ENCODE results near the gene ECD. TPM values are rescaled to one million over a fixed set of nuclear protein-coding genes. Genes with fewer than 3 reads are reported as not detected.

ECD gene
- total RNA-seq, 1 experiment from 2014 or later = 51.8 TPM

GRCh38 chr10:73206385-73206784 lies 38.6 kb upstream of the ECD start:
- Mint-ChIP-seq H3K27me3 (ENCODE audit: insufficient read depth, unreplicated experiment) (no peaks in the 10 kb centered on the region), H3K4me1 (ENCODE audit: low read depth, unreplicated experiment) (peaks cover 9% of the 10 kb centered on the region), H3K4me3 (ENCODE audit: unreplicated experiment) (no peak overlapping the region), H3K9me3 (ENCODE audit: unreplicated experiment) (peaks cover 19% of the 10 kb centered on the region), H3K36me3 (ENCODE audit: insufficient read depth, unreplicated experiment) (peaks cover 6% of the 10 kb centered on the region), H3K27ac (ENCODE audit: unreplicated experiment) (no peak overlapping the region)
- ChIA-PET POLR2A (no interaction called here), CTCF (no interaction called here)
- H3K27me3 ChIP-seq (replicated peaks; ENCODE audit: control insufficient read depth, insufficient read depth, low read length) = no peaks in the 10 kb centered on the region
- peaks cover 13% of the 10 kb centered on the region for H3K9me3 ChIP-seq
- DNase-seq = no peak
- no peak for TF ChIP-seq CTCF (IDR thresholded peaks at IDR 0.05; ENCODE audit: insufficient read depth in 1 of 2, low read depth in 1 of 2, low read length in 1 of 2, severe bottlenecking in 1 of 2, unreplicated experiment in 1 of 2)
- H3K4me3 ChIP-seq (ENCODE audit: low read depth, low read length) = no peak overlapping the region
- H3K4me1 ChIP-seq = peaks cover 3% of the 10 kb centered on the region; the same call in 1 of the 2 replicates
- H3K36me3 ChIP-seq (ENCODE audit: control insufficient read depth, insufficient read depth, low read length) = no peaks in the 10 kb centered on the region; the same call in 1 of the 2 replicates
- intact Hi-C loops (cut with micrococcal nuclease; ENCODE audit: unreplicated experiment) = no loop called here
- BruUV-seq (replicated peaks) = no TSS peak

- no peaks in the 10 kb centered on the region for H3K27me3 Mint-ChIP-seq (ENCODE audit: insufficient read depth, unreplicated experiment)
- no peak for DNase-seq
- intact Hi-C loops (cut with micrococcal nuclease; ENCODE audit: unreplicated experiment) = no loop called here
- Histone ChIP-seq H3K4me1 (peaks cover 3% of the 10 kb centered on the region; the same call in 1 of the 2 replicates), H3K36me3 (ENCODE audit: control insufficient read depth, insufficient read depth, low read length) (no peaks in the 10 kb centered on the region; the same call in 1 of the 2 replicates), H3K27me3 (replicated peaks; ENCODE audit: control insufficient read depth, insufficient read depth, low read length) (no peaks in the 10 kb centered on the region), H3K4me3 (ENCODE audit: low read depth, low read length) (no peak overlapping the region), H3K9me3 (peaks cover 13% of the 10 kb centered on the region)
- ChIA-PET POLR2A (no interaction called here), CTCF (no interaction called here)
- H3K9me3 Mint-ChIP-seq (ENCODE audit: unreplicated experiment) = peaks cover 19% of the 10 kb centered on the region
- no TSS peak for BruUV-seq (replicated peaks)
- peaks cover 6% of the 10 kb centered on the region for H3K36me3 Mint-ChIP-seq (ENCODE audit: insufficient read depth, unreplicated experiment)
- no peak overlapping the region for H3K4me3 Mint-ChIP-seq (ENCODE audit: unreplicated experiment)
- H3K4me1 Mint-ChIP-seq (ENCODE audit: low read depth, unreplicated experiment) = peaks cover 9% of the 10 kb centered on the region
- TF ChIP-seq CTCF (IDR thresholded peaks at IDR 0.05; ENCODE audit: insufficient read depth in 1 of 2, low read depth in 1 of 2, low read length in 1 of 2, severe bottlenecking in 1 of 2, unreplicated experiment in 1 of 2) = no peak
- H3K27ac Mint-ChIP-seq (ENCODE audit: unreplicated experiment) = no peak overlapping the region
Measured at GRCh38 chr10:73205890-73206289, 38.1 kb upstream of the ECD start.

GRCh38 chr10:73205081-73205480 lies 37.3 kb upstream of the ECD start:
- Mint-ChIP-seq H3K4me1 (ENCODE audit: low read depth, unreplicated experiment) (peaks cover 9% of the 10 kb centered on the region), H3K4me3 (ENCODE audit: unreplicated experiment) (no peak overlapping the region), H3K27ac (ENCODE audit: unreplicated experiment) (no peak overlapping the region), H3K9me3 (ENCODE audit: unreplicated experiment) (peaks cover 19% of the 10 kb centered on the region), H3K36me3 (ENCODE audit: insufficient read depth, unreplicated experiment) (peaks cover 6% of the 10 kb centered on the region), H3K27me3 (ENCODE audit: insufficient read depth, unreplicated experiment) (no peaks in the 10 kb centered on the region)
- BruUV-seq (replicated peaks) = no TSS peak
- ChIA-PET CTCF (no interaction called here), POLR2A (no interaction called here)
- TF ChIP-seq CTCF (IDR thresholded peaks at IDR 0.05; ENCODE audit: insufficient read depth in 1 of 2, low read depth in 1 of 2, low read length in 1 of 2, severe bottlenecking in 1 of 2, unreplicated experiment in 1 of 2) = no peak
- intact Hi-C loops (cut with micrococcal nuclease; ENCODE audit: unreplicated experiment) = no loop called here
- Histone ChIP-seq H3K9me3 (peaks cover 13% of the 10 kb centered on the region), H3K4me3 (ENCODE audit: low read depth, low read length) (no peak overlapping the region), H3K36me3 (ENCODE audit: control insufficient read depth, insufficient read depth, low read length) (no peaks in the 10 kb centered on the region; the same call in 1 of the 2 replicates), H3K27me3 (replicated peaks; ENCODE audit: control insufficient read depth, insufficient read depth, low read length) (no peaks in the 10 kb centered on the region), H3K4me1 (peaks cover 2% of the 10 kb centered on the region; the same call in 1 of the 2 replicates)
- DNase-seq = no peak

Data from Caco-2 (cell line).